Measurements from ENCODE around the gene CEP135.
"Not testable (repeated sequence)": the region's sequence is repeated elsewhere in the genome, so short reads cannot be mapped to it uniquely, and the experiment has no call there.

CEP135 gene

DNA sequence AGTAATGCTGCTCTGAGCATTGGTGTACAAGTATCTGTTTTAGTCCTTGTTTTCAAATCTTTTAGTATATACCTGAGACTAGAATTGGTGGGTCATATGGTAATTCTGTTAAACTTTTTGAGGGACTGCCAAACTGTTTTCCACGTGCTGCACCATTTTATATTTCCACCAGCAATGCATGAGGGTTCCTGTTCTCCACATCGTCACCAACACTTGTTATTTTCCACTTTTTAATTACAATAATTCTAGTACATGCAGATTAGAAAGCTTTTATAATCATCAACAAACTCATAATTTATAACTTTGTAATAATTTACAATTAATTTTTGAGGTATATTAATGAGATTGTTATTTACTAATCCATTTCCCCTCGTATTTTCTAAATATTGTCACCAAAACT, 79.4 kb downstream of the CEP135 start:
- DNase-seq (ENCODE audit: low read depth), result no peak

- no peak for DNase-seq (ENCODE audit: low read depth)
Measured at GRCh38 chr4:56038487-56039162, 89.9 kb downstream of the CEP135 start.

GRCh38 chr4:56040842-56041241, 92.1 kb downstream of the CEP135 start:
- DNase-seq (ENCODE audit: low read depth), result no peak

DNA sequence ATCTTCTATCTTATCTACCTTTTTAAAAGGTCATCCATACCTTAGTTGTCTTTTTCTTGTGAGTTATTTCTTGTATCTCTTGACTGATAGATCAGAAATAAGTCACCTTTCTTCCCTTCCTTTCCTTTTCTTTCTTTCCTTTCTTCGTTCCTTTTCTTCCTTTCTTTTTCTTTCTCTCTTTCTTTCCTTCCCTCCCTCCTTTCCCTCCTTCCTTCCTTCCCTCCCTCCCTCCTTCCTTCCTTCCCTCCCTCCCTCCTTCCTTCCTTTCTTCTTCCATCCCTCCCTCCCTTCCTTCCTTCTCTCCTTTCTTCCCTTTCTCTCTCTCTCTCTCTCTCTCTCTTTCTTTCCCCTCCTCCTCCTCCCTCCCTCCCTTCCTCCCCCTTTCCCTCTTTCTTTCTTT, 93.5 kb downstream of the CEP135 start:
- no peak for DNase-seq (ENCODE audit: low read depth)

DNA sequence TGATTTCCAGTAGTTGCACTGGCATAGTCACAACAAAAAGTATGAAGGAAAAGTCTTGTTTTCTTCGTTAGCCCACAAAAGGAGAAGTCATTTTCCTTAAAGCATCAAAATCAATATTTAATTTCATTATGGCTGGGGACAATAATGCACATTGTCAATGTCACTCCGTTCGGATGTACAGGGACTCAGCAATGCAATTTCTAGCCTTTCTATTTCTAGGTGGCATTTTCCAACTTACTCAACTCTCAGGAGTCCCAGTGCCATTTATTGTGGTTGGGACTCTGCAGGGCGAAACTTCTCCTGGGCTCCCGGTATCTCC, 99.6 kb downstream of the CEP135 start:
- no peak for DNase-seq (ENCODE audit: low read depth)

- DNase-seq (ENCODE audit: low read depth), result no peak
Measured at GRCh38 chr4:56048702-56049431, 100.1 kb downstream of the CEP135 start.

GRCh38 chr4:56050625-56051024, 101.9 kb downstream of the CEP135 start:
- no peak for DNase-seq (ENCODE audit: low read depth)

DNA sequence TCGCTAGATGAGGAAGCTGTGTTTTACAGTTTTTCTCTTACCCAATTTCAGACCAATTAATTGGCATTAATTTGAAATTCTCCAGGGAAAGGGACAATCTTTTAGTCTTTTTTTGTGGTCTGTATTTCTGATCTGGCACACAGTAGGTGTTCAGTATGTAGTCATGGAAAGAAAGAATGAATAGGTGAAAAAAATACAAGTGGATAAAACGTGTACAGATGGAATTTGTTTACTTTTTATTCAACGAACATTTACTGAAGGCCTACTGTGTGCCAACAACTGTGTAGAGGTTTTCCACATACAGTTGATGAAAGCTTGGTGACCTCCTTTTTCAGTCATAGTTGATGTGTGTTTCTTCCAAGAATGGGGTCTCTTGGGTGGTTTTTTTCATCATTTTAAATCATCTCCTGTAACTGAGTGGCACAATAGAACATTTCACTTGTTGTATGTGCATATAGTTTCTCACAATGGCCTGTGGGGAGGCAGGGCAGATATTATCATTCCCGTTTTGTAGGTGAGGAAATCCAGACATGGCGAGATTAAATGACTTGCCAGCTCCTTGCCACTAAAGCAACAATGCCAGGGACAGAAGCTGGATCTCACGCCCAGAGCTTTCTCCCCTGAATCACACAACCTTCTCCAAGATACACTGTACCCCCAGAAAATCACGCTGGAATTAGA, 102.4 kb downstream of the CEP135 start:
- DNase-seq (ENCODE audit: low read depth), result no peak

- no peak for DNase-seq (ENCODE audit: low read depth)
Measured at GRCh38 chr4:56051710-56052075, 102.9 kb downstream of the CEP135 start.

GRCh38 chr4:56052481-56052880, 103.7 kb downstream of the CEP135 start:
- DNase-seq (ENCODE audit: low read depth), result no peak

DNA sequence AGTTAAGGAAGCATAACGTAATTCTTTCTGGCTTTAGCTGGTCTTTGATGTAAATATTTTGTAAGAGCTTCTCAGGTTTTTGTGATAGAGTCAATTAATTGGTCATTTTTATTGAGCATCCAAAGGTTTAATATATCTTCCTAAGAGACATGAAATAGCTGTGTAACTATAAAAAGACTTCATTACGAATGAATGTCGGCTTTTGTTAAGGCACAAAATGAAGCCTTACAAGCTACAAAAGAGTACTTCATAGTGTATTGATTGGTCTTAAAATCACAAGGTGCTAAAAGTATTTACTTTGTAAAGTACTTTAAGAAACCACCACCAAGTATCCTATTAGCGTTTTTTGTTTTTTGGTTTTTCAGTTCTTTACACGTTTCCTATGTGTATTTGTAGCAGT, 104.2 kb downstream of the CEP135 start:
- DNase-seq (ENCODE audit: low read depth), result no peak

GRCh38 chr4:56055027-56055977, 106.6 kb downstream of the CEP135 start:
- DNase-seq (ENCODE audit: low read depth), result no peak

DNA sequence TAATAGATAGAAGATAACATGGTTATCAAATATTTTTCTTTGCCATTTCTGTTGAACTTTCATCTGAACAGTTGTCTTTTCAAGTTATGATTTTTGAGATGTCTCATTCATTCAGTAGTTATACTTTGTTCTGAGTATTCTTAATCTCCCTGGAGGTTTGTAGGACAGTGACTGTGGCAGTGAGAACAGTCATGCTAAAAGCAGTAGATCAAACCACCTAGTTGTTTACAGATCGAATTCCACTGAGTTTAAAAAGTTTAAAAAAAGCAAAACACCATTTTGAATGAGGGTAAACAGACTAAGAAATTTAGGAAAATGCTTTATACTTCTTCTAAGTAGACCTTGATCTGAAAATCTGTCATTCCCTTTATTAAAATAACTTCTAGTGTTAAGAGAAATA, 107.2 kb downstream of the CEP135 start:
- no peak for DNase-seq (ENCODE audit: low read depth)

- no peak for DNase-seq (ENCODE audit: low read depth)
Measured at GRCh38 chr4:56058555-56058954, 109.8 kb downstream of the CEP135 start.

DNA sequence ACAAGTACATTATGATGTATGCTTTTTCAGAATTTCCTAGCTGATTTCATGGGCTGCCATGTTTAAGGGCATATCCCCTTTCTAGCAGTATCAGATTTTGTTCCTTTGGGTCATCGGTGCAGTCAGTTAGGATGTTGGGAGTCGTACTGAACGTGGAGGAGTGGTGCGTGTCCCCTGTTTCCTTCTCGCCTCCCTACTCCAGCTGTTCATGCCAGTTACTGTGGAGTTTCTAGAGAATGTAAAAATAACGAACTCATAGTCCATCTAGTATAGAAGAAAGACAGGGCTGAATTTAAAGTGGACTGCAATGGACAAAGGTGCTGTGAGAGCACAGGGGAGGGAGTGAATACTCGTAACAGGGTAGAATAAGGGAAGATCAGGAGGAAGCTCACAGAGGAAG, 111.3 kb downstream of the CEP135 start:
- no peak for DNase-seq (ENCODE audit: low read depth)

GRCh38 chr4:56062106-56062505, 113.4 kb downstream of the CEP135 start:
- no peak for DNase-seq (ENCODE audit: low read depth)

- DNase-seq (ENCODE audit: low read depth), result no peak
Measured at GRCh38 chr4:56062526-56063145, 113.9 kb downstream of the CEP135 start.

GRCh38 chr4:56066493-56066892, 117.7 kb downstream of the CEP135 start:
- DNase-seq (ENCODE audit: low read depth), result no peak

DNA sequence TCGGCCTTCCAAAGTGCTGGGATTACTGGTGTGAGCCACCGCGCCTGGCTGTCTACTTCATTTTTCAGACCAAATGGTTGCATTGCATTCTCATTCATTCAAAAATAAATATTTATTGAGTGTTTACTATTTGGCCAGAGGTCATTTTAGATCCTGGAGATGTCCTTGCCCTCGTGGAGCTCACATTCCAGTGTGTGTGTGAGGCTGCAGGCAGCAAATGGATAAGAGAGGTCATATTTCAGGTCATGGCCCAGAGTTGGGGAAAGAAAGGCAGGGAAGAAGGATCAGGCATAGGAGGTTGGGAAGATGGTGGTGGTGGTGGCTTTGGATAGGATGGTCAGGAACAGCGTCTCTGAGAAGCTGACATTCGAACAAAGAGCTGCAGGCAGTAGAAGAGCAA, 119.1 kb downstream of the CEP135 start:
- DNase-seq (ENCODE audit: low read depth), result no peak

DNA sequence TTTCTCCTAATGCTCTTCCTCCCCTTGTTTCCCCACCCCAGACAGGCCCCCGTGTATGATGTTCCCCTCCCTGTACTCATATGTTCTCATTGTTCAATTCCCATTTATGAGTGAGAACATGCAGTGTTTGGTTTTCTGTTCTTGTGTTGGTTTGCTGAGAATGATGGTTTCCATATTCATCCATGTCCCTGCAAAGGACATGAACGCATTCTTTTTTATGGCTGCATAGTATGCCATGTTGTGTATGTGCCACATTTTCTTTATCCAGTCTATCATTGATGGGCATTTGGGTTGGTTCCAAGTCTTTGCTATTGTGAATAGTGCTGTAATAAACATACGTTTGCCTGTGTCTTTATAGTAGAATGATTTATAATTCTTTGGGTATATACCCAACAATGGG, 124.0 kb downstream of the CEP135 start:
- not testable (repeated sequence) for DNase-seq (ENCODE audit: low read depth)

- DNase-seq (ENCODE audit: low read depth), result no peak
Measured at GRCh38 chr4:56077676-56078075, 128.9 kb downstream of the CEP135 start.

- DNase-seq (ENCODE audit: low read depth), result no peak
Measured at GRCh38 chr4:56078866-56079265, 130.1 kb downstream of the CEP135 start.

Data from stimulated activated CD8-positive, alpha-beta memory T cell treated with anti-CD3 and anti-CD28 coated beads, Interleukin-4, amount 100 ng/mL, for 24 hours (primary cell).